ENCODE data around the gene HECTD3. TPM values are rescaled to one million over a fixed set of nuclear protein-coding genes. Genes with fewer than 3 reads are reported as not detected.

HECTD3 gene
- polyA plus RNA-seq, 1 donor from 2014 or later: 9.7 TPM

DNA sequence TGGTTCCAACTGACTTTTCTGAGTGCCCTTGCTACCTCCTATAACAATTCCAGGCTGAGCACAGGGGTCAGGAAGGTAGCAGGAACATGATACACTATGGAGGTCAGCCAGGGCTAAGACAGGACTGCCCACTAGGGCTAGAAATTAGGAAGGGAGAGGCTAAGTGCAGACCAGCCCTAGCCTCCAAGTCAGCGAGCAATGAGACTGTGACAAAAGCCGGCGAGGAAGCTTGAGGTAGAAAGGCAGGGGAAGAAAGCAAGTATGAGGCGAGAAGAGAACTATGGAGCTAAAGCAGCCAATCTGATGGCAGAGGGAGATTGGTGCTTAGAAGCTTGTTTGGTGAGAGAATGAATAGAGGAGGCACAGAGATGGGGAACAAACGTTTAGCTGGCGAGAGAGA, 5.6 kb upstream of the HECTD3 start (continued):
- TF ChIP-seq, protein P1, sequence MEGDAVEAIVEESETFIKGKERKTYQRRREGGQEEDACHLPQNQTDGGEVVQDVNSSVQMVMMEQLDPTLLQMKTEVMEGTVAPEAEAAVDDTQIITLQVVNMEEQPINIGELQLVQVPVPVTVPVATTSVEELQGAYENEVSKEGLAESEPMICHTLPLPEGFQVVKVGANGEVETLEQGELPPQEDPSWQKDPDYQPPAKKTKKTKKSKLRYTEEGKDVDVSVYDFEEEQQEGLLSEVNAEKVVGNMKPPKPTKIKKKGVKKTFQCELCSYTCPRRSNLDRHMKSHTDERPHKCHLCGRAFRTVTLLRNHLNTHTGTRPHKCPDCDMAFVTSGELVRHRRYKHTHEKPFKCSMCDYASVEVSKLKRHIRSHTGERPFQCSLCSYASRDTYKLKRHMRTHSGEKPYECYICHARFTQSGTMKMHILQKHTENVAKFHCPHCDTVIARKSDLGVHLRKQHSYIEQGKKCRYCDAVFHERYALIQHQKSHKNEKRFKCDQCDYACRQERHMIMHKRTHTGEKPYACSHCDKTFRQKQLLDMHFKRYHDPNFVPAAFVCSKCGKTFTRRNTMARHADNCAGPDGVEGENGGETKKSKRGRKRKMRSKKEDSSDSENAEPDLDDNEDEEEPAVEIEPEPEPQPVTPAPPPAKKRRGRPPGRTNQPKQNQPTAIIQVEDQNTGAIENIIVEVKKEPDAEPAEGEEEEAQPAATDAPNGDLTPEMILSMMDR (IDR thresholded peaks at IDR 0.05; ENCODE audit: poor library complexity, severe bottlenecking): no peak
- no peak for TF ChIP-seq POLR2AphosphoS5 (IDR thresholded peaks at IDR 0.05)

DNA sequence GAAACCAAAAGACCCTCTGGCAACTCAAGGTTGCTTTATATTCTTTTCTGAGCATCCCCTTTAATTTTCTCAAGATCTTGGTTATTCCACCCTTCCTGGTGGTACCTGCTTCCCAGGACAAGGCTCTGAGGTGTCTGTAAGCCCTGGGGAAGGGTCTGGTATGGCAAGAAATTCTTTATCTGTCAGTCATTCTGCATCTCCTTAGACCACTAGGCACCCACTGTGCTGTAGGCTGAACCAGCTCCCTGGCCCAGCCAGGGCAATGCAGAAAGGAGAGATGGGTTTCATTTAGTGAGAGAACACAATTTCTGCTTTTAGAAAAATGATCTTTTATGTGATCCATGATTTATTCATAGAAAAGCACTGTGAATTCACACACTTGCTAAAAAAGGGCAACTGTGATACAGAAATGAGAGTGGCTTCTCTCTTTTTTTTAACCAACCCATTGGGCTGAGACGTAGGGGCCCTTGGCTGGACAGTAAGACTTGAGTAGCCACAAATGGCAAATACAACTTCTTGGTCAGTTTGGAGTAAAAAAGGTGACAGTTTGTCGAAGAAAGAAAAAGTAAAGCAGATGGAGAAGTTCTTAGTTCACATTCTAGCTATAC, 5.1 kb upstream of the HECTD3 start:
- no peaks in the 10 kb centered on the region for H3F3A ChIP-seq (ENCODE audit: insufficient read depth, low read length, poor library complexity, severe bottlenecking)
- peaks cover 8% of the 10 kb centered on the region for H3K79me2 ChIP-seq (replicated peaks; ENCODE audit: insufficient read depth, low read length)
- H2AFZ ChIP-seq (ENCODE audit: low read depth, low read length): no peak overlapping the region
- no peaks in the 10 kb centered on the region for H4K20me1 ChIP-seq (ENCODE audit: insufficient read depth)
- H3K27ac ChIP-seq (ENCODE audit: low read length): no peak overlapping the region
- no peak overlapping the region for H3K4me2 ChIP-seq (ENCODE audit: low read length)
- no peaks in the 10 kb centered on the region for H3K9me2 ChIP-seq (ENCODE audit: insufficient read depth, low read length)
- TF ChIP-seq POLR2AphosphoS5 (IDR thresholded peaks at IDR 0.05) (no peak), RAD21 (conservative IDR thresholded peaks at IDR 0.05) (no peak), EZH2 (IDR thresholded peaks at IDR 0.05; ENCODE audit: borderline replicate concordance, insufficient read depth, low read length, poor library complexity, severe bottlenecking) (no peak), SMC3 (conservative IDR thresholded peaks at IDR 0.05; ENCODE audit: poor library complexity) (no peak)
- no peaks in the 10 kb centered on the region for H3K36me3 ChIP-seq (ENCODE audit: insufficient read depth, low read length)
- H3K9me3 ChIP-seq (ENCODE audit: low read length): no peaks in the 10 kb centered on the region
- H3K4me3 ChIP-seq (ENCODE audit: low read length): no peak overlapping the region
- no peaks in the 10 kb centered on the region for H3K27me3 ChIP-seq (ENCODE audit: insufficient read depth, low read depth, low read length)
- no peak overlapping the region for H3K9ac ChIP-seq (ENCODE audit: low read length)

DNA sequence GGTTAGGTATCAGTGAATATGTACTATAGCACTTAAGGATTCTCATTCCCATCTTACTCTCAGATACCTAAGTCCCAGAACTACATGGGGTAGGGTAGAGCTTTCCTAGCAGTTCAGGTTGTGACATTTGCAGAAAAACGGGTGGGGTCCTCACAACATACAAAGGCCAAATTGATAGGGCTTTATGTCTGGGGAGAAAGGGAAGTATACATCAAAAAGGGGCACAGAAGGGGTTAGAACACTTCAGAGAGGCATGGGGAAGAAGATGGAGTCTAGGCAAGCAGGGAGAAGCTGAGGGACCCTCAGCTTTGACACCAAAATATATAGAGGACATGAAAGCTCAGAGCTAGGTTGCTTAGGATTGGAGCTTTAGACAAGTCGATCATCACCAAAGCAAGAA, 4.6 kb upstream of the HECTD3 start:
- H3K79me2 ChIP-seq (replicated peaks; ENCODE audit: insufficient read depth, low read length): peaks cover 8% of the 10 kb centered on the region
- H3F3A ChIP-seq (ENCODE audit: insufficient read depth, low read length, poor library complexity, severe bottlenecking): no peaks in the 10 kb centered on the region
- no peak overlapping the region for H2AFZ ChIP-seq (ENCODE audit: low read depth, low read length)
- no peak overlapping the region for H3K27ac ChIP-seq (ENCODE audit: low read length)
- H3K9me2 ChIP-seq (ENCODE audit: insufficient read depth, low read length): no peaks in the 10 kb centered on the region
- H3K9me3 ChIP-seq (ENCODE audit: low read length): no peaks in the 10 kb centered on the region
- H4K20me1 ChIP-seq (ENCODE audit: insufficient read depth): no peaks in the 10 kb centered on the region
- H3K36me3 ChIP-seq (ENCODE audit: insufficient read depth, low read length): no peaks in the 10 kb centered on the region
- TF ChIP-seq RAD21 (conservative IDR thresholded peaks at IDR 0.05): no peak
- no peak for TF ChIP-seq POLR2AphosphoS5 (IDR thresholded peaks at IDR 0.05)
- no peak for TF ChIP-seq EZH2 (IDR thresholded peaks at IDR 0.05; ENCODE audit: borderline replicate concordance, insufficient read depth, low read length, poor library complexity, severe bottlenecking)
- TF ChIP-seq, protein P2, sequence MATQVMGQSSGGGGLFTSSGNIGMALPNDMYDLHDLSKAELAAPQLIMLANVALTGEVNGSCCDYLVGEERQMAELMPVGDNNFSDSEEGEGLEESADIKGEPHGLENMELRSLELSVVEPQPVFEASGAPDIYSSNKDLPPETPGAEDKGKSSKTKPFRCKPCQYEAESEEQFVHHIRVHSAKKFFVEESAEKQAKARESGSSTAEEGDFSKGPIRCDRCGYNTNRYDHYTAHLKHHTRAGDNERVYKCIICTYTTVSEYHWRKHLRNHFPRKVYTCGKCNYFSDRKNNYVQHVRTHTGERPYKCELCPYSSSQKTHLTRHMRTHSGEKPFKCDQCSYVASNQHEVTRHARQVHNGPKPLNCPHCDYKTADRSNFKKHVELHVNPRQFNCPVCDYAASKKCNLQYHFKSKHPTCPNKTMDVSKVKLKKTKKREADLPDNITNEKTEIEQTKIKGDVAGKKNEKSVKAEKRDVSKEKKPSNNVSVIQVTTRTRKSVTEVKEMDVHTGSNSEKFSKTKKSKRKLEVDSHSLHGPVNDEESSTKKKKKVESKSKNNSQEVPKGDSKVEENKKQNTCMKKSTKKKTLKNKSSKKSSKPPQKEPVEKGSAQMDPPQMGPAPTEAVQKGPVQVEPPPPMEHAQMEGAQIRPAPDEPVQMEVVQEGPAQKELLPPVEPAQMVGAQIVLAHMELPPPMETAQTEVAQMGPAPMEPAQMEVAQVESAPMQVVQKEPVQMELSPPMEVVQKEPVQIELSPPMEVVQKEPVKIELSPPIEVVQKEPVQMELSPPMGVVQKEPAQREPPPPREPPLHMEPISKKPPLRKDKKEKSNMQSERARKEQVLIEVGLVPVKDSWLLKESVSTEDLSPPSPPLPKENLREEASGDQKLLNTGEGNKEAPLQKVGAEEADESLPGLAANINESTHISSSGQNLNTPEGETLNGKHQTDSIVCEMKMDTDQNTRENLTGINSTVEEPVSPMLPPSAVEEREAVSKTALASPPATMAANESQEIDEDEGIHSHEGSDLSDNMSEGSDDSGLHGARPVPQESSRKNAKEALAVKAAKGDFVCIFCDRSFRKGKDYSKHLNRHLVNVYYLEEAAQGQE (IDR thresholded peaks at IDR 0.05; ENCODE audit: borderline replicate concordance): no peak
- TF ChIP-seq TAF1 (IDR thresholded peaks at IDR 0.05; ENCODE audit: low read depth): no peak
- no peak for TF ChIP-seq SMC3 (conservative IDR thresholded peaks at IDR 0.05; ENCODE audit: poor library complexity)
- TF ChIP-seq, protein P1 (IDR thresholded peaks at IDR 0.05; ENCODE audit: poor library complexity, severe bottlenecking): no peak
- TF ChIP-seq MXI1 (conservative IDR thresholded peaks at IDR 0.05; ENCODE audit: poor library complexity, severe bottlenecking): no peak
- TF ChIP-seq EP300 (conservative IDR thresholded peaks at IDR 0.05; ENCODE audit: poor library complexity, severe bottlenecking): no peak
- no peak overlapping the region for H3K9ac ChIP-seq (ENCODE audit: low read length)
- H3K4me3 ChIP-seq (ENCODE audit: low read length): no peak overlapping the region
- no peaks in the 10 kb centered on the region for H3K27me3 ChIP-seq (ENCODE audit: insufficient read depth, low read depth, low read length)
- H3K4me2 ChIP-seq (ENCODE audit: low read length): no peak overlapping the region
